Stimulated activated CD4-positive, alpha-beta T cell treated with anti-CD3 and anti-CD28 coated beads, Interleukin-4, amount 100 ng/mL, for 1 hour (primary cell): Measurements from ENCODE around the gene IL17F.

Experiments
- DNase-seq: peaks from one replicate; pipeline ENCODE4 v3.0.0-alpha.2; 2020

Gene IL17F

GRCh38 chr6:52187098-52187497 is 57.2 kb downstream of the IL17F start:
- no peak for DNase-seq
